Neural cell (in vitro differentiated cells): ENCODE measurements around the gene ARHGEF7.

Experiments used
- CTCF ChIP-seq: fragments of 450-650 bp; IDR thresholded peaks from 2 replicates; pipeline ENCODE4 v1.5.1; 2014; ENCODE audit warnings: antibody characterized with exemption, mild to moderate bottlenecking, moderate library complexity; ENCODE audit not compliant: poor library complexity, severe bottlenecking
- EZH2 ChIP-seq: fragments of 200-600, 300-800 bp; shearing (Covaris generic), sonication (generic); IDR thresholded peaks from 2 replicates; pipeline ENCODE4 v1.6.1; 2014; ENCODE audit warnings: antibody characterized with exemption, low read length, borderline replicate concordance, mild to moderate bottlenecking; ENCODE audit not compliant: insufficient read depth, poor library complexity, severe bottlenecking
- MXI1 ChIP-seq: fragments of 450-650 bp; conservative IDR thresholded peaks from 2 replicates; pipeline ENCODE4 v1.6.1; 2014; ENCODE audit warnings: antibody characterized with exemption, mild to moderate bottlenecking; ENCODE audit not compliant: poor library complexity, severe bottlenecking
- POLR2AphosphoS5 ChIP-seq: IDR thresholded peaks from 2 replicates; pipeline ENCODE4 v1.6.1; 2012
- REST ChIP-seq: IDR thresholded peaks from 2 replicates; pipeline ENCODE4 v1.6.1; 2012; ENCODE audit warnings: borderline replicate concordance
- SMC3 ChIP-seq: fragments of 450-650 bp; conservative IDR thresholded peaks from 2 replicates; pipeline ENCODE4 v1.6.1; 2014; ENCODE audit warnings: antibody characterized with exemption, mild to moderate bottlenecking, moderate library complexity; ENCODE audit not compliant: poor library complexity
- TAF1 ChIP-seq: IDR thresholded peaks from 2 replicates; pipeline ENCODE4 v1.6.1; 2012; ENCODE audit warnings: low read depth

- TF ChIP-seq CTCF: no peak
- no peak for TF ChIP-seq EZH2
- TF ChIP-seq MXI1: no peak
- no peak for TF ChIP-seq REST
- no peak for TF ChIP-seq SMC3
- TF ChIP-seq POLR2AphosphoS5: no peak
- no peak for TF ChIP-seq TAF1
Observed at GRCh38 chr13:111158136-111158805, 43.2 kb downstream of the ARHGEF7 start.
